CD4-positive, alpha-beta memory T cell (primary cell): Measurements from ENCODE around the gene DBF4B. TPM values are rescaled to one million over a fixed set of nuclear protein-coding genes. Genes with fewer than 3 reads are reported as not detected.
A peak's percentile ranks its signal among the peaks of the same experiment; 100 is the strongest.

Source experiments
- CTCF ChIA-PET: fragments of 350-600 bp; sonication (Branson Sonifier 250); formaldehyde crosslinking; loops from one replicate; lab custom pipeline; 2021; ENCODE audit warnings: inconsistent platforms; ENCODE audit not compliant: partially characterized antibody; lab: Charles Lee
- POLR2A ChIA-PET: fragments of 350-600 bp; sonication (Branson Sonifier 250); formaldehyde crosslinking; loops from one replicate; lab custom pipeline; 2021; ENCODE audit not compliant: partially characterized antibody; lab: Charles Lee
- DNase-seq, 5 donors: peaks; one replicate each; pipeline versions ENCODE4 v3.0.0 to v3.0.0-alpha.2; 2020 to 2022; ENCODE audit warnings: mixed read lengths in 1 of 5
- H3K27ac ChIP-seq: one replicate; pipeline ENCODE4 v1.7.0; 2013; ENCODE audit warnings: low read depth, low read length
- H3K27me3 ChIP-seq: 2 replicates; pipeline ENCODE4 v1.7.0; 2013; ENCODE audit warnings: mild to moderate bottlenecking, low read length, moderate library complexity; ENCODE audit not compliant: insufficient read depth
- H3K36me3 ChIP-seq: 2 replicates; pipeline ENCODE4 v1.7.0; 2013; ENCODE audit warnings: mild to moderate bottlenecking, low read length, moderate library complexity; ENCODE audit not compliant: insufficient read depth
- H3K4me1 ChIP-seq: 2 replicates; pipeline ENCODE4 v1.7.0; 2013; ENCODE audit warnings: mild to moderate bottlenecking, low read length, moderate library complexity; ENCODE audit not compliant: insufficient read depth
- H3K4me3 ChIP-seq, 2 donors: one replicate each; pipeline ENCODE4 v1.7.0; 2013; ENCODE audit warnings: low read length in 2 of 2, mild to moderate bottlenecking in 1 of 2
- H3K9me3 ChIP-seq, 2 donors: one replicate each; pipeline ENCODE4 v1.7.0; 2013; ENCODE audit warnings: low read length in 2 of 2, control low read depth in 1 of 2; ENCODE audit not compliant: control insufficient read depth in 1 of 2
- H3K27ac Mint-ChIP-seq, 7 donors: one replicate each; pipeline ENCODE4 v1.8.0; 2020 to 2021; ENCODE audit warnings: mixed read lengths in 7 of 7, mild to moderate bottlenecking in 6 of 7, inconsistent platforms in 3 of 7, moderate library complexity in 3 of 7
- H3K27me3 Mint-ChIP-seq, 2 donors: one replicate each; pipeline ENCODE4 v1.8.0; 2020 to 2021; ENCODE audit warnings: mixed read lengths in 2 of 2
- H3K36me3 Mint-ChIP-seq, 2 donors: one replicate each; pipeline ENCODE4 v1.8.0; 2020 to 2021; ENCODE audit warnings: mixed read lengths in 2 of 2, inconsistent platforms in 1 of 2, mild to moderate bottlenecking in 1 of 2
- H3K4me1 Mint-ChIP-seq, 4 donors: one replicate each; pipeline ENCODE4 v1.8.0; 2020 to 2021; ENCODE audit warnings: mixed read lengths in 4 of 4, mild to moderate bottlenecking in 1 of 4
- H3K4me3 Mint-ChIP-seq, 8 donors: one replicate each; pipeline ENCODE4 v1.8.0; 2020 to 2021; ENCODE audit warnings: mixed read lengths in 8 of 8, mild to moderate bottlenecking in 7 of 8, moderate library complexity in 6 of 8, inconsistent platforms in 3 of 8
- H3K9me3 Mint-ChIP-seq, 8 donors: one replicate each; pipeline ENCODE4 v1.8.0; 2020 to 2021; ENCODE audit warnings: mixed read lengths in 8 of 8, mild to moderate bottlenecking in 5 of 8, inconsistent platforms in 3 of 8, moderate library complexity in 1 of 8
- intact Hi-C: fragments of 100-400 bp; cut with micrococcal nuclease; formaldehyde crosslinking; loops from one replicate; pipeline ENCODE4 v1.15.1; 2023
- polyA plus RNA-seq, 2 donors: library from polyadenylated mRNA; unstranded; fragments of 300-500 nt; fragmentation: Illumina TruSeq; gene quantifications; one replicate each; pipeline ENCODE4 v1.2.3, GENCODE V29; 2021
- total RNA-seq, 2 experiments: library from RNA; stranded (reverse); gene quantifications; one replicate each; pipeline ENCODE4 v1.2.3, GENCODE V29; 2021

DBF4B gene
- total and polyA plus RNA-seq, 4 experiments from 2014 or later: 1.00 to 8.4 (median 8.1) TPM; not detected in 1

DNA sequence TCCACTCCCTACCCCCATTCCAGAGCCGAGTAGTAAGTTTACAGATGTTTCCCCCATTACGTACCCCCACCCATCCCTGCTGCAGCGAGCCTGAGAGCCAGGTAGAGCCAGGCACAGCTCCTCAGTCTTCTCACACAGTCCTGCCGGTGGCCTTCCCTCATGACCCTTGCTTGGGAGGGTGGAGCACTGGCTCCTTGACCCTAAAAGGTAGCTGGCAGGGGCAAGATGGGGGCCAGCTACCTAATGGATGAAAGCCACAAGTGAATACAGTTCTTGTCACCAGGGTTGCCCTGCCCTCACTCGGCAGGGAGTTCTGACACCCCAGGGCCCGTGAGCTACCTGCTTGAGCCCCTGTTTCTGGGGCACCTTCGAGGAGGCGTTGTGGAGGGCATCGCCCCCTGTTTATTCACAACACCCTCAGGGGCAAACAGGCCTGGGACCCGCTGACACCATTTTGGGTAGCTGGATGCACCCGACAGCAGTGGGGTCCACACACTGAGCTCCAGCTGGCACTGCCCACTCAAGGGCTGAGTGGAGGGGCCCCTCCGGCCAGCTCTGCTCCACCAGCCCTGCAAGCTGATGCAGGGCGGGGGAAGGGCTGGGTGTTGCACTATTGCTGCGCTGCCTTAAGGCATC, 72.5 kb downstream of the DBF4B start:
- Histone ChIP-seq H3K27me3 (no peaks in the 10 kb centered on the region), H3K4me3 (no peak overlapping the region), H3K27ac (no peak overlapping the region), H3K36me3 (no peaks in the 10 kb centered on the region), H3K9me3 (no peaks in the 10 kb centered on the region), H3K4me1 (peaks cover 17% of the 10 kb centered on the region)
- DNase-seq: no peak
- Mint-ChIP-seq H3K4me3 (no peak overlapping the region), H3K9me3 (no peaks in the 10 kb centered on the region), H3K36me3 (no peaks in the 10 kb centered on the region), H3K27ac (no peak overlapping the region), H3K27me3 (peaks cover 2 to 3% of the 10 kb centered on the region in 2 donors), H3K4me1 (peaks cover 5 to 10% (median 8%) of the 10 kb centered on the region in 4 donors)
- POLR2A ChIA-PET: no interaction called here
- intact Hi-C loops: no loop called here
- CTCF ChIA-PET: interaction anchor here (0.6 to 11.7 kb wide), 3 partner anchors 82 to 318 kb away, joined by 3 to 263 read pairs (median 16); no protein-coding TSS in a partner anchor

DNA sequence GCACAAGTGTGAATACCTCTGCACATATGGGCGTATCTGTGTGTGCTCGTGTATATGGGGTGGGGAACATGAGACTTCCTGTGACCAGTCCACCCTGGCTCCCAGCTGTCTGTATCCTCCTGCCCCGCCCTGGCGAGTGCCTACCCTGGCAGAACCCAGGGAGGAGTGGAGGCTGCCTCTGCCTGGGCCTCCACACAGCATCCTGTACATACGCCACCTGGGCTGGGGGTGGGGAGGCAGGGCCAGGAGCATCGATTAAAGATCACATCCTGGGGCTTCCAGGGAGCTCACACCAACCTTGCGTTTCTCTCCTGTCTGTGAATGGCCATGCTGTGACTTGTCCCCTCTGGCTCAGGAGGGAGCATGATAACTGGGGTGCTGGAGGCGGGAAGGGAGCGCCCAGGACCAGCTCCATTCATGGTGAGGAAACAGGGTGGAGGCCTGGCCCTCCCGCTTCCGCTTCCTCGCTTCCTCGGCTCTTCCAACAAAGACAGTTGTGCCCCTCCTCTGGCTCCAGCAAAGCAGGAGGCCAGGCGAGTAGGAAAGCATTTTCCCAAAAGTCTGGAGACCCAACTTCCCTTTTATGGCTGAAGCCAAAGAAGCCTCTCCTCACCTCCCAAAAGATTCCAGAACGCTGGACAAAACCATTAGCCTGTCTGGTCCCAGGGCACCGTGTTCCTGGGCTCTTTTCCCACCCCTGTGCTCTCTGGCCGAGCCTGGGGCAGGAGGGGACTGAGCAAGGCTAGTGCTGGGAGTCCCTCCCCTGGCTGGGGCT, 73.3 kb downstream of the DBF4B start:
- DNase-seq: no peak
- peaks cover 2 to 3% of the 10 kb centered on the region in 2 donors for H3K27me3 Mint-ChIP-seq
- H3K9me3 ChIP-seq: no peaks in the 10 kb centered on the region
- no peaks in the 10 kb centered on the region for H3K9me3 Mint-ChIP-seq
- no peak overlapping the region for H3K27ac ChIP-seq
- H3K36me3 ChIP-seq: no peaks in the 10 kb centered on the region
- CTCF ChIA-PET: interaction anchor here (0.6 to 11.7 kb wide), 2 partner anchors 82 to 199 kb away, joined by 3 to 263 read pairs; no protein-coding TSS in a partner anchor
- POLR2A ChIA-PET: no interaction called here
- no peak overlapping the region for H3K27ac Mint-ChIP-seq
- H3K4me1 ChIP-seq: peaks cover 10% of the 10 kb centered on the region
- intact Hi-C loops: no loop called here
- H3K4me1 Mint-ChIP-seq: peaks cover 3 to 9% (median 6%) of the 10 kb centered on the region in 4 donors
- no peak overlapping the region for H3K4me3 ChIP-seq
- H3K36me3 Mint-ChIP-seq: no peaks in the 10 kb centered on the region
- no peaks in the 10 kb centered on the region for H3K27me3 ChIP-seq
- H3K4me3 Mint-ChIP-seq: no peak overlapping the region

DNA sequence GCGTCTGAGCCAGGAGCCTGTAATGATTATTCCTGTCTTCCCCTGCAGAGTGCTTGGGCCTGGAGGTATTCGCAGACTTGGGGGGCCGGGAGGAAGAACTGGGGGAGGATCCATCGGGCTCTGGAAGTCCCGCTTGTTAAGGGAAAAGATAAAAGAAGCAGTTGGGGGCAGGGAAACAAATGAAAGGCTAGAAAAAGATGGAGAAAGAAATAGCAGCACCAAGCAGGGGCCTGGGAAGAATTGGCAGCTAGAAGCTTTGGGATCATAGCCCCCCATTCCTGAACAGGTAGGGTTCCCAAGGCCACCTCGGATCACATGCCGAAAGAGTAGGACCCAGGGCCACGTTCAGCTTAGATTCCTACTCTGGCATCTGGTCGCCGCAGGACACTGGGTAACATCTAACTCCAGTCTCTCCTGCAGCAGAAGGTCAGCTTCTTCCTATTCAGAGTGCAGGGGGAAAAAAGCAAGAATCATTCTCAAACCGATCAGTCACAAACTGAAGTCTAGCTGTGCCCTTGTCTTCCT, 73.9 kb downstream of the DBF4B start:
- H3K36me3 Mint-ChIP-seq: no peaks in the 10 kb centered on the region
- POLR2A ChIA-PET: no interaction called here
- H3K27ac Mint-ChIP-seq: no peak overlapping the region

DNA sequence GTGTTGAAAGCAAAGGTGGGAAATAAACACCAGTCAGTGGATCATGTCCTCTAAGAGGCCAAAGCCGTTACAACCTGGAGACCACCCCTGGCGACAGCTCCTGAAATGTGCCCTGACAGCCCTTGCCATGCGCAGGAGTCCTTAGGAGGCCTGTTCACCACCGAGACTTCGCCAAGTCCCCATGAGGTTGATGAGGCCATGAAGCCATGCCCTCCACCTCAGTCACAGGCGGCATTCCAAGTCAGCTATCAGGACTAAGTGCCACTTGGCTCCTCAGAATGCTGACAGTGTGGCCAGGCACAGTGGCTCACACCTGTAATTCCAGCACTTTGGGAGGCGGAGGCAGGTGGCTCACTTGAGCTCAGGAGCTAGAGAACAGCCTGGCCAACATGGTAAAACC, 77.5 kb downstream of the DBF4B start:
- no peak overlapping the region for H3K27ac Mint-ChIP-seq
- no peaks in the 10 kb centered on the region for H3K4me1 ChIP-seq
- H3K9me3 ChIP-seq: no peaks in the 10 kb centered on the region
- POLR2A ChIA-PET: no interaction called here
- H3K36me3 ChIP-seq: no peaks in the 10 kb centered on the region
- H3K27me3 Mint-ChIP-seq: peaks cover 0 to 1% of the 10 kb centered on the region in 2 donors
- no peak for DNase-seq
- no peak overlapping the region for H3K4me3 Mint-ChIP-seq
- H3K4me3 ChIP-seq: no peak overlapping the region
- H3K27ac ChIP-seq: no peak overlapping the region
- H3K9me3 Mint-ChIP-seq: no peaks in the 10 kb centered on the region
- intact Hi-C loops: no loop called here
- no peaks in the 10 kb centered on the region for H3K27me3 ChIP-seq
- H3K36me3 Mint-ChIP-seq: no peaks in the 10 kb centered on the region
- no peaks in the 10 kb centered on the region for H3K4me1 Mint-ChIP-seq
- CTCF ChIA-PET: no interaction called here

More for the DNA sequence above, 73.9 kb downstream of the DBF4B start:
- no peak for DNase-seq
- Mint-ChIP-seq H3K9me3 (no peaks in the 10 kb centered on the region), H3K27me3 (peaks cover 1 to 3% of the 10 kb centered on the region in 2 donors), H3K4me3 (no peak overlapping the region), H3K4me1 (peaks cover 3 to 6% (median 5%) of the 10 kb centered on the region in 4 donors)
- Histone ChIP-seq H3K9me3 (no peaks in the 10 kb centered on the region), H3K36me3 (no peaks in the 10 kb centered on the region), H3K4me3 (no peak overlapping the region), H3K4me1 (peaks cover 10% of the 10 kb centered on the region), H3K27me3 (no peaks in the 10 kb centered on the region), H3K27ac (no peak overlapping the region)
- CTCF ChIA-PET: no interaction called here
- intact Hi-C loops: no loop called here

DNA sequence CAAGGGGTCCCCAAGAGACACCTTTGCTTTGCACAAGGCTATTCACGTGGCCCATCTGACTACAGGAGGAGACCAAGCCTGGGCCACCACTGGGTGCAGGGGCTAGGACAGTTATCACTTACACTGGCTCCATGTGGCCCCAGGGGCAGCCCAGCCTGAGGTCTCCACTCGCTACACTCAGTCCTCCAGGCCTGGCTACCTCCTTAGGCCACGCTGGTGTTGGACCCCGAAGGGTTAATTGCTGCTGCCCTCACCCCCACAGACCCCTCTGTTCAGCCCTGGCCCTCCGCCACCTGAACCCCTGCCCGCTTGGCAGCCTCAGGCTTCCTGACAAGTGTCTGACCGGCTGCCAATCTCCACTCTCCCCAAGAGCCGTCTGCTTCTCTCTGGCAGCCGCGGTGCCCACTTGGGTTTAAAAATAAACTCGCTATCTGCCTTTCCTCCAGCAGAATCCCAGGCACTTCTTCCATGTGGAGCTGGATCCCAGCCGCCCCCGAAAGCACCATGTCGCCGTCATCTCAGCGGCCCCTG, 78.2 kb downstream of the DBF4B start:
- H3K27me3 Mint-ChIP-seq: peaks cover 0 to 1% of the 10 kb centered on the region in 2 donors
- no peaks in the 10 kb centered on the region for H3K9me3 Mint-ChIP-seq
- no peak for DNase-seq
- Histone ChIP-seq H3K4me1 (no peaks in the 10 kb centered on the region), H3K27ac (no peak overlapping the region), H3K27me3 (no peaks in the 10 kb centered on the region), H3K9me3 (no peaks in the 10 kb centered on the region), H3K36me3 (no peaks in the 10 kb centered on the region), H3K4me3 (no peak overlapping the region)
- H3K27ac Mint-ChIP-seq: no peak overlapping the region
- H3K36me3 Mint-ChIP-seq: no peaks in the 10 kb centered on the region
- no peak overlapping the region for H3K4me3 Mint-ChIP-seq
- intact Hi-C loops: no loop called here
- POLR2A ChIA-PET: no interaction called here
- no peaks in the 10 kb centered on the region for H3K4me1 Mint-ChIP-seq
- CTCF ChIA-PET: no interaction called here

DNA sequence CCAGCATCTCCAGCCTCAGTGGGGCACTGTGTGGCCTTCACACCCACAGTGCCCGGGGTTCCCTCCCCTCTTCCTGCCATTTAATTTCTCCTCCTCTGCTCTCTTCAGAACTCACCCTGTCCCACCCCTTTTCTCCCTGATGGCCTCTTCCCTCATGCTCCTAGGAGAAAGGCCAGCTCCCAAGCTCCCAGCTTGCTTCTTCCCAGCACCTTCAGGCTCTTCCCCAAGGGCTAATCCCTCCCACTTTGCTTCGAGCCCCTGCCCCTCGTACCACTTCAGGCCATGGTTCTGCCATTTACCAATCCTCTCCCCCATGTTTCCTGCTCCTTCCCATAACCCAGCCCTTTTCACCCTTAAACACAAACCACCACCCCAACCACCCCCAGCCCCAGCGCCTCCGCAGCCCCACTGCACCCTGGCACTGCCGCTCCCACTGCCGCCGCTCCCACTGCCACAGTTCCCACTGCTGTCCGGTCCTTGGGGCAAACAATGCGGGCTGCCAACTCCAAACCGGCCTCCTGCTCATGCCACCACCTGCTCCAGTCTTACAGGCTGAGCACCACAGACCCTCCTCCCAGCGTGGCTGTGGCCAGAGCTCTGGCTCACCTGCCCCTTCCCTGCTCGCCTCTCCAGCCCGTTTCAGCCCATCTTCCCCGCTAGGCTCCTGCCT, 78.9 kb downstream of the DBF4B start:
- peak overlapping the region in 1 of 7 donors; percentile 30 for H3K27ac Mint-ChIP-seq
- no peaks in the 10 kb centered on the region for H3K27me3 ChIP-seq

More for the DNA sequence above, 78.9 kb downstream of the DBF4B start:
- H3K4me1 ChIP-seq: no peaks in the 10 kb centered on the region
- ChIA-PET CTCF (interaction anchor here (0.6 kb wide), 1 partner anchor 1476 kb away, joined by 3 read pairs; no protein-coding TSS in a partner anchor), POLR2A (no interaction called here)
- no peaks in the 10 kb centered on the region for H3K9me3 ChIP-seq
- intact Hi-C loops: no loop called here
- no peaks in the 10 kb centered on the region for H3K4me1 Mint-ChIP-seq
- H3K4me3 ChIP-seq: no peak overlapping the region
- peaks cover 0 to 1% of the 10 kb centered on the region in 2 donors for H3K27me3 Mint-ChIP-seq
- no peaks in the 10 kb centered on the region for H3K36me3 ChIP-seq
- no peaks in the 10 kb centered on the region for H3K36me3 Mint-ChIP-seq
- no peak overlapping the region for H3K27ac ChIP-seq
- DNase-seq: no peak
- no peak overlapping the region for H3K4me3 Mint-ChIP-seq
- no peaks in the 10 kb centered on the region for H3K9me3 Mint-ChIP-seq
